IPS DF 19.7 (cell line): ENCODE data around the gene CDC23.
"Not testable (repeated sequence)": the region's sequence is repeated elsewhere in the genome, so short reads cannot be mapped to it uniquely, and the experiment has no call there.

Experiments
- DNase-seq: peaks from one replicate; pipeline ENCODE4 v3.0.0-alpha.2; 2013; ENCODE audit warnings: low read depth, low spot score

CDC23 gene

GRCh38 chr5:138216799-138217198 lies 3.7 kb upstream of the CDC23 start:
- no peak for DNase-seq

GRCh38 chr5:138212828-138213160 lies 329 bp downstream of the CDC23 start:
- DNase-seq: no peak

GRCh38 chr5:138210985-138211384 lies 2.1 kb downstream of the CDC23 start:
- DNase-seq: no peak

- DNase-seq: not testable (repeated sequence)
Observed at GRCh38 chr5:138193859-138194258, 19.3 kb downstream of the CDC23 start.

GRCh38 chr5:138192826-138193225 lies 20.3 kb downstream of the CDC23 start:
- no peak for DNase-seq

GRCh38 chr5:138188626-138189025 lies 24.5 kb downstream of the CDC23 start:
- no peak for DNase-seq

- DNase-seq: no peak
Observed at GRCh38 chr5:138186002-138186447, 27.1 kb downstream of the CDC23 start.

- no peak for DNase-seq
Observed at GRCh38 chr5:138182808-138183207, 30.3 kb downstream of the CDC23 start.

GRCh38 chr5:138180841-138181240 lies 32.3 kb downstream of the CDC23 start:
- DNase-seq: no peak

GRCh38 chr5:138180183-138180782 lies 32.8 kb downstream of the CDC23 start:
- no peak for DNase-seq

- no peak for DNase-seq
Observed at GRCh38 chr5:138179277-138179857, 33.8 kb downstream of the CDC23 start.

- peak; percentile 92 for DNase-seq
Observed at GRCh38 chr5:138178516-138179276, 34.4 kb downstream of the CDC23 start, which contains the start of the genes BRD8 and KIF20A. Gene BRD8, minus strand, starts transcription at chr5:138178630. Its CDS starts 16 bp downstream, at chr5:138178614. Gene KIF20A, plus strand, starts transcription at chr5:138179112. Its CDS starts 569 bp downstream, at chr5:138179681.

- DNase-seq: no peak
Observed at GRCh38 chr5:138177941-138178515, 35.1 kb downstream of the CDC23 start.

- no peak for DNase-seq
Observed at GRCh38 chr5:138170299-138170698, 42.8 kb downstream of the CDC23 start.

GRCh38 chr5:138169124-138169523 lies 44.0 kb downstream of the CDC23 start:
- no peak for DNase-seq

- no peak for DNase-seq
Observed at GRCh38 chr5:138163721-138164120, 49.4 kb downstream of the CDC23 start.

- no peak for DNase-seq
Observed at GRCh38 chr5:138160706-138161105, 52.4 kb downstream of the CDC23 start.

GRCh38 chr5:138159666-138160065 lies 53.5 kb downstream of the CDC23 start:
- no peak for DNase-seq

GRCh38 chr5:138157626-138158025 lies 55.5 kb downstream of the CDC23 start:
- DNase-seq: no peak

- DNase-seq: not testable (repeated sequence)
Observed at GRCh38 chr5:138155977-138156376, 57.1 kb downstream of the CDC23 start.

- no peak for DNase-seq
Observed at GRCh38 chr5:138149530-138149929, 63.6 kb downstream of the CDC23 start.

GRCh38 chr5:138148811-138149210 lies 64.3 kb downstream of the CDC23 start:
- no peak for DNase-seq
